H1 (cell line): ENCODE data around the gene SLC25A20. TPM values are rescaled to one million over a fixed set of nuclear protein-coding genes. Genes with fewer than 3 reads are reported as not detected.

Experiments used
- CTCF ChIA-PET: fragments of 300-600 bp; sonication (Branson Sonifier 250); formaldehyde crosslinking; loops from one replicate; lab custom pipeline; 2021; ENCODE audit not compliant: partially characterized antibody; lab: Charles Lee
- POLR2A ChIA-PET: fragments of 300-600 bp; sonication (Branson Sonifier 250); formaldehyde crosslinking; loops from one replicate; lab custom pipeline; 2021; ENCODE audit warnings: inconsistent platforms; ENCODE audit not compliant: partially characterized antibody; lab: Charles Lee
- DNase-seq, 2 experiments: peaks; one replicate each; pipeline versions ENCODE4 v3.0.0 to v3.0.0-alpha.2; 2010 to 2022; ENCODE audit warnings: low spot score in 2 of 2, low read depth in 1 of 2, mixed read lengths in 1 of 2
- FAIRE-seq: peaks from 2 replicates; lab custom pipeline; 2011; peaks lifted over from hg19 to GRCh38; lab: Jason Lieb, UNC
- H2AFZ ChIP-seq: 2 replicates; pipeline ENCODE4 v1.8.1; 2012; ENCODE audit warnings: low read length, inconsistent platforms
- H2AK5ac ChIP-seq: 2 replicates; pipeline ENCODE4 v1.6.1; 2013; ENCODE audit warnings: low read depth, low read length
- H2BK120ac ChIP-seq: replicated peaks from 2 replicates; pipeline ENCODE3; 2013; ENCODE audit warnings: low read depth, low read length, inconsistent platforms
- H2BK12ac ChIP-seq: 2 replicates; pipeline ENCODE4 v1.6.1; 2013; ENCODE audit warnings: low read depth, low read length
- H2BK15ac ChIP-seq: 2 replicates; pipeline ENCODE4 v1.6.1; 2013; ENCODE audit warnings: low read length
- H2BK20ac ChIP-seq: 2 replicates; pipeline ENCODE4 v1.6.1; 2013; ENCODE audit warnings: low read length
- H2BK5ac ChIP-seq: 2 replicates; pipeline ENCODE4 v1.6.1; 2013; ENCODE audit warnings: low read depth, low read length
- H3K14ac ChIP-seq: 2 replicates; pipeline ENCODE4 v1.6.1; 2013; ENCODE audit warnings: inconsistent platforms; ENCODE audit not compliant: insufficient read length
- H3K18ac ChIP-seq: 2 replicates; pipeline ENCODE4 v1.6.1; 2013; ENCODE audit warnings: low read length; ENCODE audit errors: extremely low read depth
- H3K23ac ChIP-seq: 2 replicates; pipeline ENCODE4 v1.6.1; 2013; ENCODE audit warnings: inconsistent platforms; ENCODE audit not compliant: insufficient read length
- H3K23me2 ChIP-seq: 2 replicates; pipeline ENCODE4 v1.6.1; 2013; ENCODE audit warnings: low read depth, low read length
- H3K27ac ChIP-seq: 2 replicates; pipeline ENCODE4 v1.6.1; 2011; ENCODE audit warnings: low read depth, low read length, inconsistent platforms
- H3K27me3 ChIP-seq, 4 experiments: replicated peaks in 1 of 4; 1 replicate in 1 of 4; 2 replicates in 3 of 4; pipeline versions ENCODE4 v1.6.1 to v1.8.1; 2011 to 2013; ENCODE audit warnings: low read length in 3 of 4, mild to moderate bottlenecking in 3 of 4, inconsistent platforms in 2 of 4, mixed read lengths in 2 of 4, moderate library complexity in 1 of 4; ENCODE audit not compliant: control insufficient read depth in 3 of 4, insufficient read depth in 3 of 4; ENCODE audit errors: extremely low read depth in 1 of 4
- H3K36me3 ChIP-seq, 4 experiments: 2 replicates each; pipeline versions ENCODE4 v1.6.1 to v1.8.1; 2011 to 2013; ENCODE audit warnings: mild to moderate bottlenecking in 4 of 4, low read length in 3 of 4, moderate library complexity in 2 of 4, control low read depth in 1 of 4, inconsistent platforms in 1 of 4; ENCODE audit not compliant: insufficient read depth in 4 of 4, control insufficient read depth in 2 of 4
- H3K4ac ChIP-seq: replicated peaks from 2 replicates; pipeline ENCODE3; 2013; ENCODE audit warnings: low read length, low read depth, mixed read lengths, inconsistent platforms; ENCODE audit not compliant: insufficient read length
- H3K4me1 ChIP-seq, 4 experiments: replicated peaks in 1 of 4; 1 replicate in 1 of 4; 2 replicates in 3 of 4; pipeline versions ENCODE4 v1.6.1 to v1.8.1; 2011 to 2013; ENCODE audit warnings: low read length in 3 of 4, inconsistent platforms in 2 of 4, mixed read lengths in 1 of 4; ENCODE audit not compliant: insufficient read depth in 4 of 4, control insufficient read depth in 3 of 4
- H3K4me2 ChIP-seq, 2 experiments: 2 replicates each; pipeline versions ENCODE4 v1.6.1 to v1.8.1; 2011 to 2013; ENCODE audit warnings: low read depth in 2 of 2, low read length in 2 of 2, control low read depth in 1 of 2, inconsistent platforms in 1 of 2, mild to moderate bottlenecking in 1 of 2; ENCODE audit not compliant: insufficient read depth in 1 of 2
- H3K4me3 ChIP-seq, 4 experiments: fragments of 200-600, 300-600 bp in 1 of 4; sonication (generic), shearing (Covaris generic), sonication (Bioruptor Twin) in 1 of 4; 2 replicates each; pipeline versions ENCODE4 v1.5.1 to v1.8.1; 2011 to 2016; ENCODE audit warnings: low read length in 4 of 4, low read depth in 3 of 4, control low read depth in 2 of 4, inconsistent platforms in 2 of 4, mild to moderate bottlenecking in 2 of 4, mixed read lengths in 1 of 4, moderate library complexity in 1 of 4; ENCODE audit not compliant: insufficient read depth in 2 of 4; ENCODE audit errors: extremely low read depth in 1 of 4
- H3K56ac ChIP-seq: replicated peaks from 2 replicates; pipeline ENCODE3; 2013; ENCODE audit warnings: low read depth, mild to moderate bottlenecking, mixed read lengths, low read length, inconsistent platforms; ENCODE audit not compliant: insufficient read length
- H3K79me1 ChIP-seq: 2 replicates; pipeline ENCODE4 v1.6.1; 2013; ENCODE audit warnings: low read depth, low read length, control low read depth
- H3K79me2 ChIP-seq, 2 experiments: 2 replicates each; pipeline versions ENCODE4 v1.6.1 to v1.8.1; 2012 to 2013; ENCODE audit warnings: low read length in 2 of 2, mild to moderate bottlenecking in 2 of 2, inconsistent platforms in 1 of 2; ENCODE audit not compliant: insufficient read depth in 2 of 2, control insufficient read depth in 1 of 2
- H3K9ac ChIP-seq, 4 experiments: replicated peaks in 1 of 4; 1 replicate in 1 of 4; 2 replicates in 3 of 4; pipeline versions ENCODE4 v1.6.1 to v1.8.1; 2011 to 2013; ENCODE audit warnings: low read depth in 3 of 4, low read length in 3 of 4, control low read depth in 2 of 4, mild to moderate bottlenecking in 2 of 4, moderate library complexity in 2 of 4, inconsistent platforms in 1 of 4; ENCODE audit errors: extremely low read depth in 1 of 4
- H3K9me3 ChIP-seq, 2 experiments: 2 replicates each; pipeline versions ENCODE4 v1.6.1 to v1.8.1; 2012 to 2013; ENCODE audit warnings: mild to moderate bottlenecking in 2 of 2, moderate library complexity in 2 of 2, control low read depth in 1 of 2, inconsistent platforms in 1 of 2, low read depth in 1 of 2, low read length in 1 of 2, mixed read lengths in 1 of 2; ENCODE audit not compliant: insufficient read depth in 2 of 2
- H4K20me1 ChIP-seq, 2 experiments: replicated peaks in 1 of 2; 2 replicates each; pipeline versions ENCODE3 to v1.8.1; 2011 to 2013; ENCODE audit warnings: inconsistent platforms in 2 of 2, low read length in 2 of 2, mild to moderate bottlenecking in 1 of 2; ENCODE audit not compliant: insufficient read depth in 2 of 2, control insufficient read depth in 1 of 2
- H4K5ac ChIP-seq: 2 replicates; pipeline ENCODE4 v1.6.1; 2013; ENCODE audit warnings: low read length, low read depth, mixed read lengths, inconsistent platforms; ENCODE audit not compliant: insufficient read length
- H4K8ac ChIP-seq: 2 replicates; pipeline ENCODE4 v1.8.0; 2013; ENCODE audit warnings: mild to moderate bottlenecking, moderate library complexity, low read length, inconsistent platforms; ENCODE audit not compliant: insufficient read depth; ENCODE audit errors: extremely low read depth
- H4K91ac ChIP-seq: replicated peaks from 2 replicates; pipeline ENCODE3; 2013; ENCODE audit warnings: low read length, mixed read lengths, inconsistent platforms; ENCODE audit not compliant: insufficient read length
- CBX8 ChIP-seq: fragments of 300-800, 300-1000 bp; sonication (generic); IDR thresholded peaks from 2 replicates; pipeline ENCODE4 v1.7.1; 2016; ENCODE audit warnings: low read depth, low read length, borderline replicate concordance
- CTBP2 ChIP-seq: IDR thresholded peaks from 2 replicates; pipeline ENCODE4 v1.7.0; 2011; ENCODE audit warnings: borderline replicate concordance, mild to moderate bottlenecking, moderate library complexity, mixed read lengths, low read length; ENCODE audit not compliant: insufficient read depth, insufficient read length
- EZH2 ChIP-seq: fragments of 200-600 bp; sonication (generic); IDR thresholded peaks from 2 replicates; pipeline ENCODE4 v1.7.1; 2012; ENCODE audit warnings: low read depth, mild to moderate bottlenecking, moderate library complexity, low read length, inconsistent platforms; ENCODE audit not compliant: severe bottlenecking
- GABPA ChIP-seq: IDR thresholded peaks from 2 replicates; pipeline ENCODE4 v1.6.1; 2011; ENCODE audit warnings: mild to moderate bottlenecking, low read length, moderate library complexity, borderline replicate concordance; ENCODE audit not compliant: insufficient read depth
- HDAC6 ChIP-seq: IDR thresholded peaks from one replicate; pipeline ENCODE4 v1.7.1; 2012; ENCODE audit warnings: low read depth, mild to moderate bottlenecking, inconsistent platforms, low read length, moderate library complexity
- RAD21 ChIP-seq, 2 experiments: IDR thresholded peaks in 1 of 2; conservative IDR thresholded peaks in 1 of 2; 2 replicates each; pipeline ENCODE4 v1.6.1; 2011; ENCODE audit warnings: low read depth in 2 of 2, low read length in 2 of 2, improper control_type of control experiment in 1 of 2, inconsistent platforms in 1 of 2, mild to moderate bottlenecking in 1 of 2, moderate library complexity in 1 of 2
- RFX5 ChIP-seq: IDR thresholded peaks from 2 replicates; pipeline ENCODE4 v1.6.1; 2011; ENCODE audit warnings: low read depth, low read length, improper control_type of control experiment, borderline replicate concordance
- SAP30 ChIP-seq: fragments of 300-600 bp; sonication (generic); IDR thresholded peaks from 2 replicates; pipeline ENCODE4 v1.7.1; 2012; ENCODE audit warnings: low read length, moderate library complexity, mild to moderate bottlenecking, inconsistent platforms; ENCODE audit not compliant: insufficient read depth, insufficient replicate concordance
- SRF ChIP-seq: IDR thresholded peaks from 2 replicates; pipeline ENCODE4 v1.6.1; 2011; ENCODE audit warnings: mild to moderate bottlenecking, low read depth, low read length, moderate library complexity
- WGBS, 2 experiments: shearing (Covaris generic) in 1 of 2; methylation state at CpG; one replicate each; pipeline versions ENCODE4 v1.1.6 to v1.1.7; 2013 to 2015; ENCODE audit warnings: low lambda C conversion rate in 2 of 2, mixed read lengths in 2 of 2, inconsistent platforms in 1 of 2, low coverage in 1 of 2, missing lambda C conversion rate in 1 of 2; ENCODE audit not compliant: insufficient replicate concordance in 2 of 2, insufficient coverage in 1 of 2, insufficient read length in 1 of 2; ENCODE audit errors: extremely low coverage in 1 of 2, missing lambda C conversion rate in 1 of 2; 5-methylcytosine and 5-hydroxymethylcytosine counted together
- polyA plus RNA-seq, 7 experiments: library from polyadenylated mRNA; depleted of rRNA in 3 of 7; stranded (reverse) in 5 of 7; unstranded in 2 of 7; fragments of >200 nt in 5 of 7; fragments of 200-250 nt in 2 of 7; gene quantifications; 1 replicate in 5 of 7; 2 replicates in 1 of 7; 4 replicates in 1 of 7; pipeline versions ENCODE4 v1.2.1 to v1.2.3, GENCODE V29; 2011 to 2013; ENCODE audit warnings: missing spikeins in 2 of 7, mixed read lengths in 2 of 7
- total RNA-seq: library from RNA; stranded (reverse); fragmentation: NEBNext Ultra II Directional; extraction: Animal tissue kit (Norgen Biotek cat#: 25700); gene quantifications from 2 replicates; pipeline ENCODE4 v1.2.1, GENCODE V29; 2021
- TF ChIP-seq, protein P1 (sequence below): IDR thresholded peaks from 2 replicates; pipeline ENCODE4 v1.6.1; 2012; ENCODE audit warnings: low read length, inconsistent platforms

Gene SLC25A20
- total and polyA plus RNA-seq, 2 of the 8 experiments (the other 6 are each of a cell fraction or from before 2014, with no cell fraction given): 3.8 to 4.0 TPM

DNA sequence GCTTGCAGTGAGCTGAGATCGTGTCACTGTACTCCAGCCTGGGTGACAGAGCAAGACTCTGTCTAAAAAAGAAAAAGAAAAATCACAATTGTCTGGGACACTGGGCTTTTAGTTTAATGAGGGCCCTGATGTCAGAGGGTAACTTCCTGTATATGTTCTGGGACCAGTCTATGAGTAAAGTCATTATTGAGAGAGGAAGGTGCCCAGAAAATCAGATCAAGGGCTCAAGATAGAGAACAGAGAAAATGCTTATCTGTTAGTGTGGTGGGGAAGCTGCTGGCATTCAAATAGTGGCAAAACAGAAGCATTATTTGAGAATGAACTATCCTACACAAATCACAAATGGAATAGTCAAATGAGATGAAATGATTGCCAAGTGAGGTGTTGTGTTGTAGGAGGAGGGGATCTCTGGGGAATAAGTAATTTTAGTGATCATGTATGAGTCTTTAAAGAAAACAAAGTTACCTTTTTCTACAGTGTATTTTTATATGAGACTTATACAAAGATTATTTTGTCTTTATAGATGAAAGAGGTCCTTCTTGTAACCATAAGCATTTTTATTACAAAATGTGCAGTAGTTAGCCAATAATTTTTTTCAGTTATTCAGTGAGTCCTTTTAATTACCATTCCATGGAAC is 33.4 kb upstream of the SLC25A20 start:
- CTCF ChIA-PET: interaction anchor here (0.6 to 4.0 kb wide), 20 partner anchors 8 to 519 kb away, joined by 3 to 14 read pairs (median 4); no protein-coding TSS in a partner anchor
- TF ChIP-seq RAD21 (IDR thresholded peaks at IDR 0.05 in 1 of 2, conservative IDR thresholded peaks at IDR 0.05 in 1 of 2; ENCODE audit: low read depth in 2 of 2, low read length in 2 of 2) (no peak), CBX8 (no peak), CTBP2 (no peak), SAP30 (no peak), EZH2 (no peak), GABPA (no peak), SRF (no peak), HDAC6 (no peak), RFX5 (no peak)
- TF ChIP-seq, protein P1, sequence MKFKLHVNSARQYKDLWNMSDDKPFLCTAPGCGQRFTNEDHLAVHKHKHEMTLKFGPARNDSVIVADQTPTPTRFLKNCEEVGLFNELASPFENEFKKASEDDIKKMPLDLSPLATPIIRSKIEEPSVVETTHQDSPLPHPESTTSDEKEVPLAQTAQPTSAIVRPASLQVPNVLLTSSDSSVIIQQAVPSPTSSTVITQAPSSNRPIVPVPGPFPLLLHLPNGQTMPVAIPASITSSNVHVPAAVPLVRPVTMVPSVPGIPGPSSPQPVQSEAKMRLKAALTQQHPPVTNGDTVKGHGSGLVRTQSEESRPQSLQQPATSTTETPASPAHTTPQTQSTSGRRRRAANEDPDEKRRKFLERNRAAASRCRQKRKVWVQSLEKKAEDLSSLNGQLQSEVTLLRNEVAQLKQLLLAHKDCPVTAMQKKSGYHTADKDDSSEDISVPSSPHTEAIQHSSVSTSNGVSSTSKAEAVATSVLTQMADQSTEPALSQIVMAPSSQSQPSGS: no peak

More for the DNA sequence above, 33.4 kb upstream of the SLC25A20 start:
- no peak overlapping the region for H2BK12ac ChIP-seq
- H3K4me1 ChIP-seq: no peaks in the 10 kb centered on the region
- H2AFZ ChIP-seq: no peak overlapping the region
- no peak overlapping the region for H4K8ac ChIP-seq
- no peak overlapping the region for H3K9ac ChIP-seq
- H3K79me1 ChIP-seq: peaks cover 11% of the 10 kb centered on the region
- H3K9me3 ChIP-seq: no peaks in the 10 kb centered on the region
- no peaks in the 10 kb centered on the region for H3K23me2 ChIP-seq
- H3K4me2 ChIP-seq: no peak overlapping the region
- H3K27ac ChIP-seq: no peak overlapping the region
- no peak overlapping the region for H3K23ac ChIP-seq
- POLR2A ChIA-PET: interaction anchor here (1.2 to 2.2 kb wide), 2 partner anchors 13 to 220 kb away, joined by 3 to 8 read pairs; no protein-coding TSS in a partner anchor
- H4K5ac ChIP-seq: no peak overlapping the region
- peaks cover 11 to 15% of the 10 kb centered on the region in 2 experiments for H4K20me1 ChIP-seq
- peaks cover 11 to 92% of the 10 kb centered on the region in 2 experiments for H3K79me2 ChIP-seq
- no peak overlapping the region for H3K4ac ChIP-seq
- H2BK120ac ChIP-seq: no peak overlapping the region
- FAIRE-seq (no peak), DNase-seq (no peak)
- H3K27me3 ChIP-seq: no peaks in the 10 kb centered on the region
- H3K14ac ChIP-seq: no peak overlapping the region
- H3K36me3 ChIP-seq: peaks cover 4 to 47% (median 22%) of the 10 kb centered on the region in 4 experiments; a peak in 7 of 8 replicates
- 100% methylated on average over 1 of the region's 1 CpG; no CpG with 5 or more reads in 1 of the 2 experiments for WGBS, 2 experiments
- no peak overlapping the region for H2BK15ac ChIP-seq
- no peak overlapping the region for H3K4me3 ChIP-seq
- H2BK5ac ChIP-seq: no peak overlapping the region
- no peak overlapping the region for H3K18ac ChIP-seq
- H4K91ac ChIP-seq: no peak overlapping the region
- H2AK5ac ChIP-seq: no peak overlapping the region
- no peak overlapping the region for H3K56ac ChIP-seq
- no peak overlapping the region for H2BK20ac ChIP-seq
